HG02588 (cell line): ENCODE data around the gene EGFR.

Experiments
- ATAC-seq: cut with Tn5 transposase; IDR thresholded peaks from one replicate; pipeline ENCODE4 v1.9.1; 2021; ENCODE audit warnings: mild to moderate bottlenecking, moderate library complexity; ENCODE audit not compliant: unreplicated experiment

Gene EGFR

GRCh38 chr7:55121249-55121648 is 102.4 kb downstream of the EGFR start:
- ATAC-seq = no peak

- ATAC-seq = no peak
Observed at GRCh38 chr7:55122263-55122662, 103.4 kb downstream of the EGFR start.

GRCh38 chr7:55124989-55125875 is 106.4 kb downstream of the EGFR start:
- ATAC-seq = no peak

- no peak for ATAC-seq
Observed at GRCh38 chr7:55127135-55127551, 108.3 kb downstream of the EGFR start.

GRCh38 chr7:55127622-55128081 is 108.8 kb downstream of the EGFR start:
- ATAC-seq = no peak

GRCh38 chr7:55128693-55129394 is 110.0 kb downstream of the EGFR start:
- ATAC-seq = no peak

- no peak for ATAC-seq
Observed at GRCh38 chr7:55129541-55130394, 111.0 kb downstream of the EGFR start.

GRCh38 chr7:55130395-55131141 is 111.8 kb downstream of the EGFR start:
- peak; percentile 44 for ATAC-seq

- no peak for ATAC-seq
Observed at GRCh38 chr7:55131142-55131929, 112.5 kb downstream of the EGFR start.

- ATAC-seq = no peak
Observed at GRCh38 chr7:55132550-55132889, 113.7 kb downstream of the EGFR start.

- no peak for ATAC-seq
Observed at GRCh38 chr7:55132890-55133551, 114.2 kb downstream of the EGFR start.

- no peak for ATAC-seq
Observed at GRCh38 chr7:55133630-55134358, 115.0 kb downstream of the EGFR start.

GRCh38 chr7:55134359-55134725 is 115.5 kb downstream of the EGFR start:
- ATAC-seq = no peak

- no peak for ATAC-seq
Observed at GRCh38 chr7:55134786-55135185, 116.0 kb downstream of the EGFR start.

- ATAC-seq = no peak
Observed at GRCh38 chr7:55135462-55135861, 116.6 kb downstream of the EGFR start.

GRCh38 chr7:55138663-55139062 is 119.8 kb downstream of the EGFR start:
- no peak for ATAC-seq

- ATAC-seq = peak; percentile 93
Observed at GRCh38 chr7:55140221-55140940, 121.6 kb downstream of the EGFR start.

GRCh38 chr7:55140941-55141278 is 122.1 kb downstream of the EGFR start:
- no peak for ATAC-seq
